GM06990 (cell line): ENCODE data around the gene RDH8.

Experiments used
- DNase-seq: peaks from one replicate; pipeline ENCODE4 v3.0.0-alpha.2; 2011; ENCODE audit not compliant: insufficient read length; ENCODE audit errors: extremely low read depth
- H3K27me3 ChIP-seq: replicated peaks from 2 replicates; pipeline ENCODE4 v1.6.0; 2011; ENCODE audit warnings: low read length; ENCODE audit not compliant: control insufficient read depth, insufficient read depth
- H3K36me3 ChIP-seq: 2 replicates; pipeline ENCODE4 v1.5.1; 2011; ENCODE audit warnings: low read length; ENCODE audit not compliant: control insufficient read depth, insufficient read depth
- H3K4me3 ChIP-seq: replicated peaks from 2 replicates; pipeline ENCODE4 v1.5.1; 2011; ENCODE audit warnings: low read depth, mild to moderate bottlenecking, control low read depth, low read length
- TF ChIP-seq, protein P1 (sequence below): IDR thresholded peaks from 2 replicates; pipeline ENCODE4 v1.5.1; 2011; ENCODE audit warnings: low read length, control low read depth, mild to moderate bottlenecking, inconsistent platforms; ENCODE audit not compliant: insufficient read depth, poor library complexity, severe bottlenecking

The RDH8 gene

DNA sequence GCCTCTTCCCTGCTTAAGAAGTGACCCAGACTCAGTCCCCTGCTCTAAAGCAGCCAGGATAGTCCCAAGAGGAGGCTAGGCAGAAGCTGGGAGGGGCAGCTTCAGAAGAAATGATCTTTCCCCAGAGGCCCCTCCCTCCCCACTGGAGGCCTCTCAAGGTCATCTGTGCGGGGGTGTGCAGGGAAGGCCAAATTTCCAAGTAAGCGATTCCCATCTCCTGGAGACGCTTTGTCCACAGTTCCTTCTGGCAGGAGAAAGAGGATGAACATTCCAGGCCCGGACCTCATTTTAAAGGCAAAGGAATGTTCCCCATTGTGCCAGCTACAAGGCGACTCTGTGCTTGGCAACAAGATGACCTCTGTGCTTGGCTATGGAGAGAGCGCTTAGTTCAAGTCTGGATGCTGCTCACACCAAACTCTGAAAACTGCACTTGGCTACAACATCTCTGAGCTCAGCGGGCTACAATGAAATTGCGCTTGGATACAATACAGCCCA is 26.4 kb upstream of the RDH8 start:
- H3K36me3 ChIP-seq, result no peaks in the 10 kb centered on the region
- TF ChIP-seq, protein P1, sequence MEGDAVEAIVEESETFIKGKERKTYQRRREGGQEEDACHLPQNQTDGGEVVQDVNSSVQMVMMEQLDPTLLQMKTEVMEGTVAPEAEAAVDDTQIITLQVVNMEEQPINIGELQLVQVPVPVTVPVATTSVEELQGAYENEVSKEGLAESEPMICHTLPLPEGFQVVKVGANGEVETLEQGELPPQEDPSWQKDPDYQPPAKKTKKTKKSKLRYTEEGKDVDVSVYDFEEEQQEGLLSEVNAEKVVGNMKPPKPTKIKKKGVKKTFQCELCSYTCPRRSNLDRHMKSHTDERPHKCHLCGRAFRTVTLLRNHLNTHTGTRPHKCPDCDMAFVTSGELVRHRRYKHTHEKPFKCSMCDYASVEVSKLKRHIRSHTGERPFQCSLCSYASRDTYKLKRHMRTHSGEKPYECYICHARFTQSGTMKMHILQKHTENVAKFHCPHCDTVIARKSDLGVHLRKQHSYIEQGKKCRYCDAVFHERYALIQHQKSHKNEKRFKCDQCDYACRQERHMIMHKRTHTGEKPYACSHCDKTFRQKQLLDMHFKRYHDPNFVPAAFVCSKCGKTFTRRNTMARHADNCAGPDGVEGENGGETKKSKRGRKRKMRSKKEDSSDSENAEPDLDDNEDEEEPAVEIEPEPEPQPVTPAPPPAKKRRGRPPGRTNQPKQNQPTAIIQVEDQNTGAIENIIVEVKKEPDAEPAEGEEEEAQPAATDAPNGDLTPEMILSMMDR, result no peak
- DNase-seq, result no peak
- H3K4me3 ChIP-seq, result no peak overlapping the region
- no peaks in the 10 kb centered on the region for H3K27me3 ChIP-seq

DNA sequence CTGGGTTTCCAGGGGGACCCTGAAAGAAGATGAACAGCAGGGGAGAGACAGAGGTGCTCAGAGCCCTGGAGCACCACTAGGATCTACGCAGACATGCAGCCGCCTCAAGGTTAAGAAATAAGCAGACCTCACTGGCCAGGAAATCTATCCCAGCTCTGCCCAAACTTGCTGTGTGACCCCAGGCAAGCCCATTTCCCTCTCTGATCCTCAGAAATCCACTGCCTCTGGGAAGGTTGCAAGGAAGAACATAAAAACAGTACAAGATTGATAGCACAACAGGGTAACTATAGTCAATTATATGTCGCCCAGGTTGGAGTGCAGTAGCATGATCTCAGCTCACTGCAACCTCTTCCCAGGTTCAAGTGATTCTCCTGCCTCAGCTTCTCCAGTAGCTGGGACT is 23.8 kb upstream of the RDH8 start:
- H3K27me3 ChIP-seq, result no peaks in the 10 kb centered on the region; the same call in 1 of the 2 replicates
- no peaks in the 10 kb centered on the region for H3K36me3 ChIP-seq
- no peak overlapping the region for H3K4me3 ChIP-seq
- TF ChIP-seq, protein P1, result no peak
- DNase-seq, result no peak

DNA sequence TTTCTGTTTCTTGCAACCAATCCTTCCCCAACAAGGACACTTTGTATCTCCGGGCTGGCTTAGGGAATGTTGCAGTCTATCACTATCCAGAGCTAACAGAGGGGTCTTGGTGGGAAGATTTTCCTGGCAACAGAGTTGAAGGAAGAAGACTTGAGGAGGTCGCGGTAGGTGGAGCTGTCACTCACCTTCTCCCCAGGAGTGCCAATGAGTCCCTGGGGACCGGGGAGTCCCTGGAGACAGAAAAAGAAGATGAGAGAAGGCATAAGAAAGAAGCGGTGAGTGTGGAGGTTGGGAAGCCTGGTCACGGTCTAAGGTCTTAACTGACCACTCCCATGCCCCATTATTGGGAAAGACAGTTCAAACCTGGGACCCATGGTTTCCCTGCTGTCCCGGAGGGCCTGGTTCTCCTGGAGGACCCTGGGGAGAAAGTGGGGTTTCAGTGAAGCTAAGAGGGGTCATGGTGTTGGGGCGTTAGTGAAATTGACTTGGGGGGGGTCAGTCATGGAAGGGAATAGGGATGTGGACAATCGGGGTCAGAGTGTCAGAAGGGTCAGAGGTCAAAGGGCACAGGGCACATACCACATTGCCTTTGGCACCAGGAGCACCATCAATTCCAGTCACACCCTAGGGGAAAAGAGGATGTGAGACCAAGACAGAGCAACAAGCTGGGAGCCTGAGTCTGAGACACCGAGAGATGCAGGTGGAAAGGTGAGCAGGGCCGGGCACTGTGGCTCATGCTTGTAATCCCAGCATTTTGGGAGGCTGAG is 21.7 kb upstream of the RDH8 start:
- no peaks in the 10 kb centered on the region for H3K36me3 ChIP-seq
- TF ChIP-seq, protein P1, result no peak
- H3K4me3 ChIP-seq, result no peak overlapping the region
- no peak for DNase-seq
- H3K27me3 ChIP-seq, result no peaks in the 10 kb centered on the region; the same call in 1 of the 2 replicates

DNA sequence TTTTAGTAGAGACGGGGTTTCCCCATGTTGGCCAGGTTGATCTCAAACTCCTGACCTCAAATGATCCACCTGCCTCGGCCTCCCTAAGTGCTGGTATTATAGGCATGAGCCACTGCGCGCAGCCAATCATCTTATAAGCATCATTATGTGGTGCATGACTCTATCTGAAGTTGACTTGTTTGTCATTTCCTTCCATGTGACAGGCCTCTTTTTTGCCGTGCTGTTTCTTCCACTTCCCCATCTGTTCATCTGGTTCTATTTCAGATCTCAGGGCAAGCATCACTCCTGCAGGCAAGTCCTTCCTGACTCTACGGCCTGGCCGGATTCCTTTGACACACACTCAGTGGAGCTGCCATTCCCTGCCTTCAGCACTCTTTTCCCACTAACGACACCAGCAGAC is 18.2 kb upstream of the RDH8 start:
- TF ChIP-seq, protein P1, result no peak
- DNase-seq, result no peak

DNA sequence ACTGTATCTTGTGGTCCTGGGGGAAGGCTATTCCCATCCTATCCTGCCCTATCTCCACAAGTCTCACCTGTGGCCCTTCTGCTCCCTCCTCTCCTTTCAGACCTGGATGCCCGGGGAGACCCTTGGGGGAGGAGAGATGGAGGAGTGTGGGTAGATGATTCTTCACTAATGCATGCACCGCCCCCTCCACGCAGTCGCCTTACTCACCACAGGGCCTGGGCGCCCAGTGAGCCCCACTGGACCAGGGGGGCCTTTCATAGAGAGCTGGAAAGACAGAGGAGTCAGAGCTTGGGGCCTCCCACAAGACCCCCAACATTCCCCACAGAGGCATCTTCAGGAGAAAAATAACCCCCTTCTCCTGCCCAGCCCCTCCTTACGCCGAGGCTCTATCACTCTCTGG is 17.3 kb upstream of the RDH8 start:
- Histone ChIP-seq H3K4me3 (no peak overlapping the region), H3K36me3 (no peaks in the 10 kb centered on the region), H3K27me3 (no peaks in the 10 kb centered on the region; the same call in 1 of the 2 replicates)
- TF ChIP-seq, protein P1, result no peak
- DNase-seq, result no peak

More for the DNA sequence above, 18.2 kb upstream of the RDH8 start:
- no peaks in the 10 kb centered on the region for H3K36me3 ChIP-seq
- no peak overlapping the region for H3K4me3 ChIP-seq
- no peaks in the 10 kb centered on the region; the same call in 1 of the 2 replicates for H3K27me3 ChIP-seq

DNA sequence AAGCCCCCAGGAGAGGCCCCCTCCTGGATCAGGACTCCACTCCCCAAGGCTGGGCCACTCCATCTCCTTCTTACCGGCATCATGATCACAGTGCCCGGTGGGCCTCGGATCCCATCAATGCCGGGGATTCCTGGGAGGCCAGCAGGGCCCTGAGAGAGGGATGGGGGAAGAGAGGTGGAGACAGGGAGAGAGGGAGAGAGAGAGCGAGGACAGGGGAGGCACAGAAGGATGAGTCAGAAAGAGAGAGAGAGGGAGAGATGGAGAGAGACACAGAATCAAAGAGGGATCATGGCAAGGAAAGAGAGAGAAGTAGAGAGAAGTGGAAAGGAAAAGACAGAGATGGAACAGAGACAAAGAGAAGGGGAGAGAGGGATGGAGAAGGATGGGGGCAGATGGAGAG is 16.7 kb upstream of the RDH8 start:
- no peaks in the 10 kb centered on the region; the same call in 1 of the 2 replicates for H3K27me3 ChIP-seq
- no peaks in the 10 kb centered on the region for H3K36me3 ChIP-seq
- H3K4me3 ChIP-seq, result no peak overlapping the region
- no peak for DNase-seq
- TF ChIP-seq, protein P1, result no peak
